ENCODE measurements around the gene IFI16. TPM values are rescaled to one million over a fixed set of nuclear protein-coding genes. Genes with fewer than 3 reads are reported as not detected.
A peak's percentile ranks its signal among the peaks of the same experiment; 100 is the strongest.
"Not testable (repeated sequence)": the region's sequence is repeated elsewhere in the genome, so short reads cannot be mapped to it uniquely, and the experiment has no call there.

Gene IFI16
- total RNA-seq, 1 donor from 2014 or later, result 101 TPM

DNA sequence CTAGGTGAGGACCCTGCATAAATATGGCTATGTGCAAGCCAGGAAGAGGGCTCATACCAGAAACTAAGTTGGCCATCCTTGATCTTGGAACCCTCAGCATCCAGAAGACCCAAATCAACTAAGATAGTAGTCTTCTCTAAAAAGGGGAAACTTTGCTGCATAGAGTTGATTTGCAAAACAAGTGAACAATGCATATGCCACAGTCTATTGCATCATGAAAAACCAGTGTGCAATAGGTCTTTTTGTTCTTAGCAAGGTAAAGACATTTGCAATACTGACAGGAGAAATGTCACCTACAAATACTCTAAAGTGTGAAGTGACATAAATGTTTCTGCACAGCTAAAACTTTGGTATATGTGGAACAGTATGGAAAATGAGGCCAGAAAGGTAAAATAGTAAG lies 2.0 kb upstream of the IFI16 start:
- TF ChIP-seq POLR2A (IDR thresholded peaks at IDR 0.05) (no peak), POLR2AphosphoS5 (IDR thresholded peaks at IDR 0.05; ENCODE audit: insufficient read depth in 1 of 2, low read depth in 1 of 2) (no peak)
- TF ChIP-seq, protein P1, sequence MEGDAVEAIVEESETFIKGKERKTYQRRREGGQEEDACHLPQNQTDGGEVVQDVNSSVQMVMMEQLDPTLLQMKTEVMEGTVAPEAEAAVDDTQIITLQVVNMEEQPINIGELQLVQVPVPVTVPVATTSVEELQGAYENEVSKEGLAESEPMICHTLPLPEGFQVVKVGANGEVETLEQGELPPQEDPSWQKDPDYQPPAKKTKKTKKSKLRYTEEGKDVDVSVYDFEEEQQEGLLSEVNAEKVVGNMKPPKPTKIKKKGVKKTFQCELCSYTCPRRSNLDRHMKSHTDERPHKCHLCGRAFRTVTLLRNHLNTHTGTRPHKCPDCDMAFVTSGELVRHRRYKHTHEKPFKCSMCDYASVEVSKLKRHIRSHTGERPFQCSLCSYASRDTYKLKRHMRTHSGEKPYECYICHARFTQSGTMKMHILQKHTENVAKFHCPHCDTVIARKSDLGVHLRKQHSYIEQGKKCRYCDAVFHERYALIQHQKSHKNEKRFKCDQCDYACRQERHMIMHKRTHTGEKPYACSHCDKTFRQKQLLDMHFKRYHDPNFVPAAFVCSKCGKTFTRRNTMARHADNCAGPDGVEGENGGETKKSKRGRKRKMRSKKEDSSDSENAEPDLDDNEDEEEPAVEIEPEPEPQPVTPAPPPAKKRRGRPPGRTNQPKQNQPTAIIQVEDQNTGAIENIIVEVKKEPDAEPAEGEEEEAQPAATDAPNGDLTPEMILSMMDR (IDR thresholded peaks at IDR 0.05), result no peak
- no peak for DNase-seq (ENCODE audit: extremely low spot score in 2 of 2)
- no peak overlapping the region for H3K4me3 ChIP-seq
- H3K27me3 ChIP-seq, result no peaks in the 10 kb centered on the region
- no peaks in the 10 kb centered on the region for H3K36me3 ChIP-seq
- H3K27ac ChIP-seq, result no peak overlapping the region
- intact Hi-C loops (cut with DNase I), result no loop called here
- peaks cover 41% of the 10 kb centered on the region for H3K4me1 ChIP-seq
- H3K9me3 ChIP-seq, result no peaks in the 10 kb centered on the region

DNA sequence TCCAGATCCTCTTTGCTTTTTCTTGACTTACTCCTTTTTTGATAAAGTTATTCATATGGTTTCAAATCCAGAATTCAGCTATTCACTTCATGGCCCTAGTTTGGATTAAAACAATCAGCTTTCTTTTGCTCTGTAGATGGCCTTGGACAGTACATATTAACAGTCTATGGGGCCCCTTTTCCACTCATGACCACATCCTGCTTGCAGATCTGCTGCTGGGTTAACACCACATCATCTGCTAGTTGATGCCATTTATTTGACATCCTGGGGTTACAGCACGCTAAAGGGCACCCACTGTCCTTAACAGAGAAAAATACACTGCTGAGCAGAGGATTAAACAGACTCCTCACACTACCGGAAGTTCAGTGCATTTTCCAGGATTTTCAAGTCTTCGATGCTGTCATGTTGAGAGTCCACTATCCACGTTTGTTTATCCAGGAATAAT lies 941 bp upstream of the IFI16 start:
- intact Hi-C loops (cut with DNase I), result no loop called here
- H3K36me3 ChIP-seq, result no peaks in the 10 kb centered on the region
- no peaks in the 10 kb centered on the region for H3K27me3 ChIP-seq
- no peak for DNase-seq (ENCODE audit: extremely low spot score in 2 of 2)
- peak overlapping the region; percentile 85 for H3K27ac ChIP-seq
- H3K9me3 ChIP-seq, result no peaks in the 10 kb centered on the region
- TF ChIP-seq POLR2A (IDR thresholded peaks at IDR 0.05) (no peak), POLR2AphosphoS5 (IDR thresholded peaks at IDR 0.05; ENCODE audit: insufficient read depth in 1 of 2, low read depth in 1 of 2) (no peak)
- TF ChIP-seq, protein P1 (IDR thresholded peaks at IDR 0.05), result no peak
- peaks cover 51% of the 10 kb centered on the region for H3K4me1 ChIP-seq
- H3K4me3 ChIP-seq, result peak overlapping the region in 1 of 2 donors; percentile 41

DNA sequence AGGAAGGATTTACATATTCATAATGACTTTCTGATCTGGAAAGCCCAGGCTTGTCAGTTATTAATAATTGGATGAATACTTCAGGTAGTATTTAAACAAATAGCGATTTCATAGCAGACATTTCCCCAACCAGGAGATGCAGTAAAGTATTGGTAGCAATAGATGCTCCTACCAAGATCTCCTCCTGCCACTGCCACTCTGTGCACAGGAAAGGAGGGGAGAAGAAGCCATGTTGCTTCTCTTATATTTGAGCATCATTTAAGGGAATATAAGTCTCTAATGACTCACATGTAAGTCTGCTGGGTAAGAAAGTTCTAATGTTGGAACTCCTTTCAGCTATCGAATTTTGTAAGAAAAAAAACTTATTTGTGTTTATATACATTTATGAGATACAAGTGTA lies 420 bp upstream of the IFI16 start:
- TF ChIP-seq POLR2A (IDR thresholded peaks at IDR 0.05), result no peak
- TF ChIP-seq, protein P1 (IDR thresholded peaks at IDR 0.05), result no peak
- no peak for TF ChIP-seq POLR2AphosphoS5 (IDR thresholded peaks at IDR 0.05; ENCODE audit: insufficient read depth in 1 of 2, low read depth in 1 of 2)
- intact Hi-C loops (cut with DNase I), result no loop called here

DNA sequence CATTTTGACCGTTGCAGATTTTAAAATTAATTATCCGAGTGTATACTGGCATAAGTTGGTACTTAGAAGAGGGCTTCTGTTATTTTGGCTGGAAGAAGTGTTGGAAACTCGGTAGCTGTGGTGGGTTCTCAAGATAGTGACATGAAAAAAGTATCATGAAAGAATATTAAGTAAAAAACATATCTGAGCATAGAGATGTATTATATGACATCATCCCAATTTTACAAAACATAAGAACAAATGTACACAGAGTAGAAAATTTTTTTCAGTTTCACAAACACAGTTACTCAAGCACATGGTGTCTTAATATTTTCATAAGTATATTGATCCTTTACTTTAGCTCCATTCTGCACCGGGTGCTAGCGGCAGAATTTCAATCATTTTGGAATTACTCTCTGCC lies 684 bp downstream of the IFI16 start:
- intact Hi-C loops (cut with DNase I), result no loop called here
- peak overlapping the region; percentile 41 to 58 for H3K4me3 ChIP-seq
- H3K36me3 ChIP-seq, result peaks cover 0 to 7% of the 10 kb centered on the region in 2 donors
- H3K27me3 ChIP-seq, result no peaks in the 10 kb centered on the region
- no peak for DNase-seq (ENCODE audit: extremely low spot score in 2 of 2)
- TF ChIP-seq, protein P1 (IDR thresholded peaks at IDR 0.05), result no peak
- no peak for TF ChIP-seq POLR2A (IDR thresholded peaks at IDR 0.05)
- no peak for TF ChIP-seq POLR2AphosphoS5 (IDR thresholded peaks at IDR 0.05; ENCODE audit: insufficient read depth in 1 of 2, low read depth in 1 of 2)
- no peaks in the 10 kb centered on the region for H3K9me3 ChIP-seq
- peaks cover 61% of the 10 kb centered on the region for H3K4me1 ChIP-seq
- peak overlapping the region; percentile 85 for H3K27ac ChIP-seq

More for the DNA sequence above, 420 bp upstream of the IFI16 start:
- Histone ChIP-seq H3K9me3 (no peaks in the 10 kb centered on the region), H3K27me3 (no peaks in the 10 kb centered on the region), H3K4me3 (peak overlapping the region; percentile 41 to 58), H3K36me3 (no peaks in the 10 kb centered on the region), H3K4me1 (peaks cover 56% of the 10 kb centered on the region), H3K27ac (peak overlapping the region; percentile 85)
- no peak for DNase-seq (ENCODE audit: extremely low spot score in 2 of 2)

DNA sequence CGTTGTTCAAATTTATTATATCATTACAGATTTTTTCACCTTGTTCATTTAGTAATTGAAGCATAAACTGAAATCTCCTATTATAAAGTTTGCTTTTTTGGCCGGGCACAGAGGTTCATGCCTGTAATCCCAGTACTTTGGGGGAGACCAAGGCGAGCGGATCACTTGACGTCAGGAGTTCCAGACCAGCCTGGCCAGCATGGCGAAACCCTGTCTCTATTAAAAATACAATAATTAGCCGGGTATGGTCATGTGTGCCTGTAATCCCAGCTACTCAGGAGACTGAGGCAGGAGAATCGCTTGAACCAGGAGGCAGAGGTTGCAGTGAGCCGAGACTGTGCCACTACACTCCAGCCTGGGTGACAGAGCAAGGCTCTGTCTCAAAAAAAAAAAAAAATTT lies 1.3 kb downstream of the IFI16 start:
- H3K9me3 ChIP-seq; DNase-seq (ENCODE audit: extremely low spot score in 2 of 2); intact Hi-C loops (cut with DNase I); H3K27me3 ChIP-seq: not testable (repeated sequence)
- Histone ChIP-seq H3K36me3 (peaks cover 0 to 13% of the 10 kb centered on the region in 2 donors), H3K4me1 (peaks cover 63% of the 10 kb centered on the region), H3K4me3 (peak overlapping the region; percentile 41 to 58), H3K27ac (peak overlapping the region; percentile 85)

All from vagina (tissue), 2 donors.